HFFc6 (cell line): ENCODE results near the gene VWA3B. TPM values are rescaled to one million over a fixed set of nuclear protein-coding genes. Genes with fewer than 3 reads are reported as not detected.
"Not testable (repeated sequence)": the region's sequence is repeated elsewhere in the genome, so short reads cannot be mapped to it uniquely, and the experiment has no call there.

ENCODE experiments used
- DNase-seq: peaks from one replicate; pipeline ENCODE4 v3.0.0-alpha.2; 2018
- H3K27ac Mint-ChIP-seq: 2 replicates; pipeline ENCODE4 v1.8.0; 2020; ENCODE audit warnings: mild to moderate bottlenecking, mixed read lengths
- H3K27me3 Mint-ChIP-seq: 2 replicates; pipeline ENCODE4 v1.8.0; 2021; ENCODE audit warnings: mild to moderate bottlenecking, moderate library complexity, mixed read lengths; ENCODE audit not compliant: insufficient read depth
- H3K36me3 Mint-ChIP-seq: 2 replicates; pipeline ENCODE4 v1.8.0; 2021; ENCODE audit warnings: low read depth, mixed read lengths
- H3K4me1 Mint-ChIP-seq: 2 replicates; pipeline ENCODE4 v1.8.0; 2020; ENCODE audit warnings: low read depth, mixed read lengths
- H3K4me3 Mint-ChIP-seq: 2 replicates; pipeline ENCODE4 v1.8.0; 2020; ENCODE audit warnings: mild to moderate bottlenecking, moderate library complexity, mixed read lengths
- H3K9me3 Mint-ChIP-seq: 2 replicates; pipeline ENCODE4 v1.8.0; 2020; ENCODE audit warnings: mild to moderate bottlenecking, mixed read lengths
- CTCF ChIP-seq: fragments of 200-600 bp; sonication (generic); IDR thresholded peaks from 2 replicates; pipeline ENCODE4 v1.5.0; 2021; ENCODE audit warnings: antibody characterized with exemption, mild to moderate bottlenecking
- total RNA-seq, 6 experiments: library from RNA; stranded (reverse); fragmentation: NEBNext Ultra II Directional; extraction: Animal tissue kit (Norgen Biotek cat#: 25700); gene quantifications; 2 replicates in 1 of 6; 3 replicates in 5 of 6; pipeline ENCODE4 v1.2.3, GENCODE V29; 2021

The VWA3B gene
- total RNA-seq, 6 experiments from 2014 or later = not detected

DNA sequence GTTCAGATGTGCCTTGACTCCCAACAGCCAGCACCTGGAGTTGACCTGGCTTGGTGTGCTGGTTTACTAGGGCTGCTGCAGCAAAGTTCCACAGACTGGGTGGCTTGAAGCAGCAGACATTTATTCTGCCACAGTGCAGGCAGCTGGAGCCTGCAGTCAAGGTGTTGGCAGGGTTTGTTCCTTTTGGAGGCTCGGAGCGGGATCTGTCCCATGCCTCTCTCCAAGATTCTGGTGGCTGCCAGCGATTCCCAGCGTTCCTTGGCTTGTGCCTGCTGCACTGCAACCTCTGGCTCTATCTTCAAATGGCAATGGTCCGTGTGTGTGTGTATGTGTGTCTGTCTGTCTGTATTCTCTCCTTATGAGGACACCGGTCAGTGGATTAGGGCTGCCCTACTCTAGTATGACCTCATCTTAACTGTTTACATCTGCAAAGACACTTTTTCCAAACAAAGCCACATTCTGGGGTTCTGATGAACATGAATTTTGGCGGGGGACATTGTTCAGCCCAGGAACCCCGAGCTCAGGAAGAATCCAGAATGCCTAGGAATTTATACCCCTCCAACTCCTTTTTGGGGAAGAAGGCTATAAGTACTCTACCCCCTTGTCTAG, 46.5 kb upstream of the VWA3B start:
- no peak for DNase-seq
- Mint-ChIP-seq H3K9me3 (peaks cover 17% of the 10 kb centered on the region; the same call in 1 of the 2 replicates), H3K36me3 (no peaks in the 10 kb centered on the region), H3K4me3 (no peak overlapping the region), H3K4me1 (no peaks in the 10 kb centered on the region), H3K27me3 (peaks cover 15% of the 10 kb centered on the region), H3K27ac (no peak overlapping the region)
- TF ChIP-seq CTCF = no peak

DNA sequence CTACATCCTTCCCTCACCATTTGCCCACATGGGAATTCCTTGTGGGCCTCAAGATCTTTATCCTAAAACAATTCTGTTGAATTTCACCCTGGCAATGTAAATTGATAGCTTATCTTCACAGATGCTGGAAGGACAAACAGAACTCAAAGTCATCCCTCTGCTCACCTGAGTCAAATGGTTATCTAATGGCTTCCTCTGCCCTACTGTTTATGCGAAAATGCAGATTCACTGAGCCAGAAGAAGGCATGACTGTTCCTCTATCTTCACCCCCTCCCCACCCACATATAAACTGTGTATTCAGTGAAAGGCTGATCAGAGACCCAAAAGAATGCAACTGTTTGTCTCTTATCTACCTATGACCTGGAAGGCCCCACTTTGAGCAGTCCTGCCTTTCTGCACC, 43.9 kb upstream of the VWA3B start:
- Mint-ChIP-seq H3K4me1 (no peaks in the 10 kb centered on the region), H3K9me3 (peaks cover 17% of the 10 kb centered on the region; the same call in 1 of the 2 replicates), H3K27ac (no peak overlapping the region), H3K36me3 (no peaks in the 10 kb centered on the region), H3K27me3 (peaks cover 21% of the 10 kb centered on the region), H3K4me3 (no peak overlapping the region)
- no peak for TF ChIP-seq CTCF
- DNase-seq = no peak

GRCh38 chr2:98044730-98045129, 42.2 kb upstream of the VWA3B start:
- Mint-ChIP-seq H3K27me3 (peaks cover 20% of the 10 kb centered on the region), H3K9me3 (peaks cover 17% of the 10 kb centered on the region; the same call in 1 of the 2 replicates)
- H3K4me1 Mint-ChIP-seq, H3K4me3 Mint-ChIP-seq, H3K36me3 Mint-ChIP-seq, DNase-seq, H3K27ac Mint-ChIP-seq: not testable (repeated sequence)

DNA sequence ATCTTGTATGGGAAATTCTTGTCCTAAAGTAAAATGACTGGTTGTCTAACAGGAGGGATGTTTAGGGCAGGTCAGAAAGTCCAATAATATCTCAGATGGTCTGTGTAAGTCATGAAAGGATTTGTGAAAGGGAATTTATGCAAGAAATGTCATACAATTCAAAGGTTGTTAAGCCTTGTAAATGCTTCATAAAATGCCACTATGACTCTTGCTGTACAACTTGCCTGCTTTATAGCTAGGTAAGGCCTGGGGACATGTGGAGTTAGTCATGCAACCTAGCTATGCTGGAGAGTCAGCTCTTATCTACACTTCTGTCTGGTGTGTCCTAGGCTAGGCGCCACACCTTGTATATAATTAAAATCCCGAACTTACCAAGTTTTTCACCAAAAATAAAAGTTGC, 36.9 kb upstream of the VWA3B start:
- H3K9me3 Mint-ChIP-seq = peaks cover 3% of the 10 kb centered on the region; the same call in 1 of the 2 replicates
- TF ChIP-seq CTCF = no peak

GRCh38 chr2:98058191-98058975, 28.6 kb upstream of the VWA3B start:
- no peak for DNase-seq

More for the DNA sequence above, 36.9 kb upstream of the VWA3B start:
- Mint-ChIP-seq H3K27me3 (peaks cover 15% of the 10 kb centered on the region), H3K36me3 (no peaks in the 10 kb centered on the region), H3K27ac (no peak overlapping the region), H3K4me3 (no peak overlapping the region), H3K4me1 (peaks cover 7% of the 10 kb centered on the region; the same call in 1 of the 2 replicates)
- DNase-seq = no peak

More at GRCh38 chr2:98058191-98058975, 28.6 kb upstream of the VWA3B start:
- H3K27me3 Mint-ChIP-seq = peaks cover 2% of the 10 kb centered on the region
- peaks cover 4% of the 10 kb centered on the region; the same call in 1 of the 2 replicates for H3K4me1 Mint-ChIP-seq
- H3K9me3 Mint-ChIP-seq = peaks cover 3% of the 10 kb centered on the region; the same call in 1 of the 2 replicates
- H3K27ac Mint-ChIP-seq = no peak overlapping the region
- TF ChIP-seq CTCF = no peak
- H3K36me3 Mint-ChIP-seq = no peaks in the 10 kb centered on the region
- no peak overlapping the region for H3K4me3 Mint-ChIP-seq
